Activated T-cell treated with anti-CD3 and anti-CD28 coated beads for 24 hours (primary cell): ENCODE results near the gene RGS10.
"Not testable (repeated sequence)": the region's sequence is repeated elsewhere in the genome, so short reads cannot be mapped to it uniquely, and the experiment has no call there.

Experiments
- DNase-seq: peaks from one replicate; pipeline ENCODE4 v3.0.0-alpha.2; 2020; ENCODE audit warnings: low read depth

Gene RGS10, protein sequence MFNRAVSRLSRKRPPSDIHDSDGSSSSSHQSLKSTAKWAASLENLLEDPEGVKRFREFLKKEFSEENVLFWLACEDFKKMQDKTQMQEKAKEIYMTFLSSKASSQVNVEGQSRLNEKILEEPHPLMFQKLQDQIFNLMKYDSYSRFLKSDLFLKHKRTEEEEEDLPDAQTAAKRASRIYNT

DNA sequence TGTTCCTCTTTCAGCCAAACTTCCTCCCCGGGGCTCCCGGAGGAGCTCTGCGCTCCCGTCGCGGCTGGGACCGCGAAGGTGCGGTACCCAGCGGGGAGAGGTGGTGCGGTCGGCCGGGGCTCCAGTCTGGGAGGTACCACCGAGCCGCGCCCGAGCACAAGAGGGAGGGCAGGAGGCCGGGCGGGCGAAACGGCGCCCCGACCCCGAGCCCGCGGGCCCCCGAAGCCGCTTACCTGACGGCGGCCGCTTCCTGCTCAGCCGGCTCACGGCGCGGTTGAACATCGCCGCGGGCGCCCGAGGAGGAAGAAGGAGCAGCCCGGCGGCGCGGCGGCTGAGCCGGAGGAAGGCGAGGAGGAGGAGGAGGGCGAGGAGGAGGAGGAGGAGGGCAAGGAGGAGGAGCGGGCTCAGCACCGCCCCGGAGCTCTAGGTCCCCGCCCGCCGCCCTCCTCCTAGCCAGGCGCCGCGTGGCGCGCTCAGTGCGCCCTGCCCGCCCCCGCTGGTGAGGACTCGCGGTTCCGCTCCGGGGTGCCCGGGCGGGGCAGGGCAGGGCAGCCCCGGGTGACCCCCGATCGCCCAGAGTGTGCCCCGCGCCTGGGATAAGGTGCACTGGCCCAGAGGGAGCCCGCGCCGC lies at the start of gene RGS10:
RGS10 (minus strand) TSS at position 363 of the 631 bp plus-strand sequence; CDS start at position 282, 81 bp downstream.
- peak; percentile 82 for DNase-seq

DNA sequence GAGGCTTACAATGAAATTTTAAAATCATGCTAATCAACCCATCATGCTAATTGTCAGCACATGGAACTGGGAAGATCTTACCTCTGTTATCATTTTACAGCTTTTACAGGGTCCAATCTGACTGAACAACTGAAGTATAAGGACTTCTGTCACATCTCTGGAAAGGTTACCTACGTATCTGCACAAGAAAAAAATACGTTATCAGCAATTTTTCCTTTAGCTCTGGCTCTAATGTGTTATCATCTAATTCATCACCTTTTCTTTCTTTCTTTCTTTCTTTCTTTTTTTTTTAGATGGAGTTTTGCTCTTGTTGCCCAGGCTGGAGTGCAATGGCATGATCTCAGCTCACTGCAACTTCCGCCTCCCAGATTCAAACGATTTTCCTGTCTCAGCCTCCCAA lies 45.6 kb upstream of the RGS10 start:
- no peak for DNase-seq

DNA sequence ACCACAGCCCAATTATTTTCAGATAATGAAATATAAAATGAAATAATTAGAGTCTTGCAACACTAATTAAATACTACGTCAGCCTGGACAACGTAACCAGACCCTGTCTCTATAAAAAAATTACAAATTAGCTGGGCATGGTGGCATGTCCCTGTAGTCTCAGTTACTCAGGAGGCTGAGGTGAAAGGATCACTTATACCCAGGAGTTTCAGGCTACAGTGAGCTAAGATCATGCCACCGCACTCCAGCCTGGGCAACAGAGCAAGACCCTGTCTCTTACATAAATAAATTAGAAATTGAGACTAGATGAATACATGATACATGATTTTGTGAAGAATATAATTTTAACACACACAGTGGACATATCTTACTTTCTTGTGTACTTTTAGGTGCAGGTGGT lies 35.8 kb upstream of the RGS10 start:
- DNase-seq = no peak

DNA sequence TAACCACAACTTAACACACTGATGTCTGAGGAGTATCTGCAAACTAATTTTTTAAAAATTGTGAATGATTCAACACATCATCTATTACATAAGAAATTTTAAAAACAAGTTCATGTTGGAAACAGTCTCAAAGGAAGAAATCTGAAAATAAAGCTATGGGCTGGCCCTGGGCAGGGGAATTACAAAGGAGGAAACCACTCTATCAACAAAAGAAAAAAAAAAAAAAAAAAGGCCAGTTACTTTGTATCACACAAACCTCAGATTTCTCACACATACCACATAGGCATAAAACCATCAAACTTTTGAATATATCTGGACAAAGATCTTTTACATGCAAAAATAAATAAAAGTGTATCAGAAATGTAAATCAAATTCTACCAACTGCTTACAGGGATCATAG lies 33.5 kb upstream of the RGS10 start:
- DNase-seq = no peak

DNA sequence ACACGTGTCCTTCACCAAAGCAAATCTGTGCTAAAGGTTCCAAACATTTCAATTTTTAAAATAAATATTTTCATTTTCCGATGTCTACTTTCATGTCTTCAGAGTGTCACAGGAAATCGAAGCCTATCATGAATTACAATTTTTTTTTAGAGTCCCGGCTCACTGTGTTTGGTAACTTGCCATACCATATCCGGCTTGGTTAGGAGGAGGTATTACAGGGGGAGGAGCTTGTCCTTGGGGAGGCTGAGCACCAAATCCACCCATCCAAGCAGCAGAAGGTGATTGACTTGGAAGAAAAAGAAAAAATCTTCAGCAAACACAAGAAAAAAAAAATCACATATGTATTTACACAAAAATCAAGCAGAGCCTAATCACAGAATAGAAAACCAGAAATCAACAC lies 33.0 kb upstream of the RGS10 start:
- DNase-seq = no peak

DNA sequence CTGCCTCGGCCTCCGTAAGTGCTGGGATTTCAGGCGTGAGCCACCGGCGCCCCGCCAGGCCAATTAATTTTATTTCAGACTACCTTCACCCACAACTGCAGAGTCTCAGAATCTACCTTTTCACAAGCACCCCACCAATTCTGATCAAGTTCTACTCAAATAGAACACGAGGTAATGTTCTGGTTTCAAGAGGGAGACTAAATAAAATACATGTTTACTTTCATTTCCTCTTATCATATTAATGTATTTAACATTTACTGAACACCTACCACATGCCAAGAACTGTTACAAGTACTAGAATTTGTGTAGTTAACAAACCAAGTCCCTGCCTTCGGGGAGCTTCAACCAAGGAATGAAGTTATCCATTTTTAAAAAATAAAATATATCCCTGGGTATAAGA lies 25.5 kb upstream of the RGS10 start:
- DNase-seq = no peak

DNA sequence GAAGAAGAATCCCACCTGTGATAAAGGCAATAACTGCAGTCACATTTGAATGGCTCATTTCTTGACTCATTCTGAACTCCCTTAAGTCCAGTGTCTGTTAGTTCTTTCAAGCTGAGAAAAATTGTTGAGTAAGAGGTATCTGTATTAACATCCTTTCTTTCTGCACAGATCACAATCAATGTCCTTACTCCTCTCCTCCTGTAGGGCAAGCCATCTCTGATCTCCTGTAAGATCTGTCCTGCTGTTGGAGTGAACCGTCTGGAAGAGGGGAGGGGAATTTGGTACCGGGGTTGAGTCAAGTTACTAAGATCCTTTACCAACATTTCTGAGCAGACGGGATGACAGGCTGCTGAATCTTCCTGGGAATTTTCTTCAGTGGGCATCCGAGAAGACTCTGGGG lies 19.6 kb upstream of the RGS10 start:
- DNase-seq = no peak

DNA sequence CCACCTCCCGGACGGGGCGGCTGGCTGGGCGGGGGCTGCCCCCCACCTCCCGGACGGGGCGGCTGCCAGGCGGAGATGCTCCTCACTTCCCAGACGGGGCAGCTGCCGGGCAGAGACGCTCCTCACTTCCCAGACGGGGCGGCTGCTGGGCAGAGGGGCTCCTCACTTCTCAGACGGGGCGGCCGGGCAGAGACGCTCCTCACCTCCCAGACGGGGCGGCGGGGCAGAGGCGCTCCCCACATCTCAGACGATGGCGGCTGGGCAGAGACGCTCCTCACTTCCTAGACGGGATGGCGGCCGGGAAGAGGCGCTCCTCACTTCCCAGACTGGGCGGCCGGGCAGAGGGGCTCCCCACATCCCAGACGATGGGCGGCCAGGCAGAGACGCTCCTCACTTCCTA lies 17.0 kb upstream of the RGS10 start:
- not testable (repeated sequence) for DNase-seq

DNA sequence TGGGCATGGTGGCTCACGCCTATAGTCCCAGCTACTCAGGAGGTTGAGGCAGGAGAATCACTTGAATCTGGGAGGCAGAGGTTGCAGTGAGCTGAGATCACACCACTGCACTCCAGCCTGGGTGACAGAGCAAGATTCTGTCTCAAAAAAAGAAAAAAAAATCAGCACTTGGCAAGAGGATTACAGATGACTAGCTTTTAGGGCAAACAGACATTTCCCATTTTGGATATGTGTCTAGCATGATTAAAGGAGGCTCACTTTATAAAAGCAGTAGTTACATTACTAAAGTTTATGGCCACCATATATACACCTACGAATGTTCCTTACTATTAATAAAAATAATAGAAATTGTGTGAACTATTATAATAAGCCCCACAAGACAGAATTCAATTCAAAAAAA lies 13.6 kb upstream of the RGS10 start:
- not testable (repeated sequence) for DNase-seq

DNA sequence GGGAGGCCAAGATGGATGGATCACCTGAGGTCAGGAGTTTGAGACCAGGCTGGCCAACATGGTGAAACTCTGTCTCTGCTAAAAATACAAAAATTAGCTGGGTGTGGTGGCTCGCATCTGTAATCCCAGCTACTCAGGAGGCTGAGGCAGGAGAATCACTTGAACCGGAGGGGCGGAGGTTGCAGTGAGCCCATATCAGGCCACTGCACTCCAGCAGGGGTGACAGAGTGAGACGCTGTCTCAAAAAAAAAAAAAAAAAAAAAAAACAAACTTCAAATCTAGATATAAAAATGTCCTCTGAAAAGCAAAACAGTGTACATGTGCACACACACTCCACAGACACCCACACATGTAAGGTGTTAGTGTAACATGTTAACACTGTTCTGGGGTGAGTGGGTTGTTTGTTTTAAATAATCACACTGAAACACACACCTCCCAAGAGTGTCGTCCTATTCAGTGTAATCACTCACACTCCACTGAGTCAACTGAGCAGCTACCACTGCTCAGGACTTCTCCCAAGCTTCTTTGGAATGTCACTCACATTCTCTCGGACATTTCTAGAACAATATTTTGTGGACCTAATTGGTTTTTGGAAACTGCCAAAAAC lies 12.8 kb upstream of the RGS10 start:
- DNase-seq = no peak

DNA sequence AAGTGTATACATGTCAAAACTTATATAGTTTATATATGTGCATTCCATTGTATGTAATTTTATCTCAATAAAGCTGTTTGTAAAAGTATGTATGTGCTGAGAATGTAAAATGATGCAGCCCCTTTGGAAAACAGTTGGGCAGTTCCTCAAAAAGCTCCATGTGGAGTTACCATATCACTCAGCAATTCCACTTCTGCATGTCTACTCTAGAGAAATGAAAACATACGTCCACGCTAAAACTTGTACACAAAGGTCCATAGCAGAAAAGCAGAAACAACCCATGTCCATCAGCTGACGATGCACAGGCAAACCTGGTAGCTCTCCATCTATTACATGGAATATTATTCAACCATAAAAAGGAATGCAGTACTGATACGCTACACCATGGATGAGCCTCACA lies 8.3 kb upstream of the RGS10 start:
- no peak for DNase-seq

DNA sequence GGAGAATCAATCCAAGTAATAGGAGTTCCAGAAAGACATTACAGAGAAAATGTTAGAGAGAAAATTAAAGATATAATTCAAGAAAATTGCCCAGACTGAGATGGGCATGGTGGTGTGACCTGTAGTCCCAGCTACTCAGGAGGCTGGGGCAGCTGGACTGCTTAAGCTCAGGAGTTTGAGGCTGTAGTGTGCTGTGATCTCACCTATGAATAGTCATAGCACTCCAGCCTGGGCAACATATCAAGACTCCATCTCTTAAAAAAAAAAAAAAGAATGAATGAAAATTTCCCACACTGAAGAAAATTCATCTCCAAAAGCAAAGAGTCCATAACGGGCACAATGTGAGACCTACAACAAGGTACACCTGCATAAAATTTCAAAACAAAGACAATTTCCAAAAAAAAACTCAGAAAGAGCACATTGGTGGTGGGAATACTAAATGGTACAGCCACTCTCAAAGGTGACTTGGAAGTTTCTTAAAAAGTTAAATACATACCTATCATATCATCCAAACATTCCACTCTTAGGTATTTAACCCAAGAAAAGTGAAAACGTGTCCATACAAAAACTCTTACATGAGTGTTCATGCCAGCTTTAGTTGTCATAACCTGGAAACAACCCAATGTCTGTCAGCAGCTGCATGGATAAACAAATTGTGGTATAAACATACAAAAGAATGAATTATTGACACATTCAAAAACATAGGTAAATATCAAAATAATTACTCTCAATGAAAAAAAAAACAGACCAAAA lies 6.9 kb upstream of the RGS10 start:
- no peak for DNase-seq

DNA sequence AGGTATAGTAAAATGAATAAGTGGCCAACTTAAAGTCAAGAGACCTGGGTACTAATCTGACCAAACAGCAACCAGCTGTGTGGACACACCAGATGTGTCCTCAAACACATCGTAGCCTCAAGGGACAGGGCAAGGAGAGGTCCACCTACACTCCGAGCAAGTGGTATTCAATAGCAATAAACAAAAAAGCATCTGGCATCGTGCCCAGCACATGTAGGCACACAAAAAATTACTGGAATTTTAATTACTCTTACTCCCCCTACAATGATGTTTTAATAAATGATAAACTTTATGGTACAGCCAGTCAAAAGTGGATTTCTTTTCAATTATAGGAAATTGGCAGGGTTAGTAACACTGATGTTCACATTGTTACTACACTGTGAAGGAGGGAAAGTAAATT lies 3.5 kb upstream of the RGS10 start:
- no peak for DNase-seq

DNA sequence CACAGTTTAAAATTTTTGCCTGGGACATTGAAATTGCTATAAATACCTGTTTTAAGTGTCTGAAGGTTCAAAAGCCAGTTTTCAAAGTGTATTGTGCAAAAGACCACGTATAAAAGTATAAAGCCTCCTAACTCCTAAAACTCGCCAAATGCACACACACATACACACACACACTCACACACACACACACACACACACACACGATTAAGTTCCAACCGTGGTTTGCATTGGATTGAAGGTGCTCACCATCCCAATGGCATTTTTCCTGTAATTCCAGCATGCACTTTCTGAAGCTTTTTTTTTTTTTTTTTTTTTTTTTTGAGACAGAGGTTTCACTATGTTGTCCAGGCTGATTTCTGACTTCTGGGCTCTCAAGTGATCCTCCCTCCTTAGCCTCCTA lies 2.8 kb upstream of the RGS10 start:
- no peak for DNase-seq

DNA sequence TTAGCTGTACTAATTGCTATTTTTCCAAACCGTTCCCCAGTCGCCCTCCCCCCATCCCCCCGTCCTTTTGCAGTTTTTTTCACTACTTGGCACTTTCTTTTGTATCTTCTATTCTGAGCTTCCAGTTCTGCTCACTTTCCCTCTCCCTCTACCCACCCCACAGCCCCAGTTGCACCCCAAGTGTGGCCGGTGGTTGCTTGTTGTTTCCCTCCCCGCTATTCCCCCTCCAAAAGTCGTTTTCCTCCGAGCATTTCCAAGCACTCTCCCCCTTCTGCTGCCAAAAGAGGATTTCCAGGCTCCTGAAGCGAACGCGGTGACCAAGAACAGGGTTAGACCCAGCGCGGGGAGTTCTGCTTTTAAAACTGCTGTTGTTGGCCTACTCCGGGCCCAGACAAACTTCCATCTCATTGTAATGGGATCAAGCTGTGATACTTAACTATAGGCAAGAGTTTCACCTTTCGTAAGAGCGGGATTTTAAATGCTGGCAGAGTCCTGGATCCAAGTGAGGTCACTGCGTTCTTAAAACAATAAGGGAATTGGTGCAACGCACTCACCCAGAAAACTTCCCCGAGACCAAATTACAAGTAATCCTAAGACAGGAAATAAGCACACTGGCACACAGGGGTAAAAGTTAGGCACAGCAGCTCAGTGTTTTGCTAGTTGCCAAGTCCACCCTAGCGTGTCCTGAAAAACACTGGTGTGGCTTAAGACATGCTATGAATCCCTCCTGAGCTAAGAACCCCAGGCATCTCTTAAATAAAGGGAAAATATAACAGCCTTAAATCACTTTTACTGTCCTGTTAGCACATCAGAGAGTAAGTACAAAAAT lies 1.5 kb upstream of the RGS10 start:
- no peak for DNase-seq

DNA sequence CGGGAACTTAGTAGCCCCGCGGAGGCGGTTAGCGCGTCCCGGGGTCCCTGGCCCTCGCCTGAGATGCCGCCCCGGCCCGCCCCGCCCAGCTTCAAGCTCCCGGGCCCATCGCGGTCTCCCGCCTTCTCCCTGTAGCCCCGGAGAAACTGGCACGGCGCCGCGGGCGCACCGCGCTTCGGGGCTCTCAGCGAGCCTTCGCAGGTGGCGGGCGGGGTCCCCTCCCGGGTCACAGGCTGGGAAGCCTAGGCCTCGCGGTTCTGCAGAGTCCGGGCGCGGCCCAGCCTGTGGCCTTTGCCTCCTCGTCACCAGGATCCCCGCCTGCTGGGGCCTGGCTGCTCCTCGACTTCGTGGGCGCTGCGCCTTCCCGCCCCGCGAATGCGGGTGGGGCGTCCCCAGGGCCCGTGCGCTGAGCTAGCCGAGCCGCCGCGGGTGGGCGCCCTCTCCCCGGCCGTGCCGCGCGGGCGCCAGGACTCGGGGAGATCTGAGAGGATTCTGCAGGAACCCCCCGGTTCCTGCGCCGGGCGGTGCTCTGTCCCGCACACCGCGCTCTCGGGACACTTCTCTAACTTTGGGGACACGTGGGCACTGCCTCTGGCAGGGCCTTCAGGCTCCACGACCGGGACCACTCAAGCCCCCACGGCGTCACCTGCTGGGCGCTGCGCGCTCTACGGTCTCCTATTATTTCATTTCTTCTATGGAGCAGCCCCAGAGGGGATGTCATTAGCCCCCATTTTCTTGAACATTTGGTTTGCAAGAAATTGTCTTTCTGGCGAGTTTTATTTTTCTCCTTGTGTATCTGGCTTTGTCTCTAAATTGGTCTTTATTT lies 682 bp upstream of the RGS10 start:
- peak; percentile 62 for DNase-seq

DNA sequence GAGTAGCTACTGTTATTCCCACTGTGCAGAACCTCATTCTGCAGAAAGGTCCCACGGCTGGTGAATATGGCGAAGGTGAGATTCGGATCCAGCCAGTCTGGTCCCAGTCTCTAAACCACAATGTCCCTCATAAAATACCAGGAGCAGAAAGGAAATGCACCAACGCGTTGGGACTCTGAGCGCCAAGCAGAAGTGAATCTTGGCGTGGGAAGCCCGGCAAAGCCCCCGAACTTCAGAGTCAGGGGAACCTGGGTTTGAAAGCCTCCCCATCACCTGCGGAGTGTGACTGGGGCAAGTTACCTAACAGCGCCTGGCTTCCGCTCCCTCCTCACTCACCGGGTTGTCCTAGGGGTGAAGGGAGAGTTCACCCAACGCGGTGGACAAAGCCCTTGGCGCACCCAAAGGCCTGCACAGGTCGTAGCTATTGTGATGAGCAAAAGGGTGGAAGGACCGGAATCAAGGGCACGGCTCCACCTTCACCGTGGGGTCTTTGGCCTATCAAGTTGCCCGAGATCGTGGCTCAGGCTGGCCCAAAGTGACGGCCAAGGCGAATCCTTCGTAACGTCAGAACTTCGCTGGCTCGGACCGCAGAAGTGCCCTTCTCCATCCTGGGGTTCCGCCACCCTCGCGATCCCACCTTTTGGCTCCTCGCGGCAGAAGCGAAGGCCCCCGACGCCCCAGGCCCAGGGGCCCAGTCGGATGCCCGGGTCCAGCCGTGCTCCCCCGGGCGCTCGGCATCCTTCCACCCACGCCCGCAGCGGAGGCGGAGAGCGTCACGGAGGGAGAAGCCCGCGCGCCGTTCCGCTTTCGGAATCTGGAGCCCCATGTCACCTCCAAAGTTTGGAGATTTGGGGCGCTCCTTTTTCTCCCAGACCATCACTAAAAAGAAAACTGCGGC lies 811 bp downstream of the RGS10 start:
- DNase-seq = peak; percentile 57

DNA sequence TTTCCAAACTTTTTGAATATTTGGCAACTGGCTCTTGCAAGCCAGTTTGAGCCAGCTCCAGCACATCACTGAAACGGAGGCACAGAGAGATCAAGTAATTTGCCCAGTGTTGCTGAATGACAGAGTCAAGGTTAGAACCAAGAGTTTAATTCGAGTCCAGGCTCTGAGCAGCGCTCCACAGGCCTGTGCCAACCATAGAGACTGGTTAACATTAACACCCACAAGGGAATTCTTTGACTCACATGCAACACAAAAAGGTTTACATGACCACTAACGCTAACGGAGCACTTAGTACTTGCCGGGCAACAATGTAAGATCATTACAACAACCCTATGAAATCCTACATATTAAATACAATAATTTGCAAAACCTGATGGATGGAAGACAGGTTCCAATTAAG lies 1.5 kb downstream of the RGS10 start:
- no peak for DNase-seq

DNA sequence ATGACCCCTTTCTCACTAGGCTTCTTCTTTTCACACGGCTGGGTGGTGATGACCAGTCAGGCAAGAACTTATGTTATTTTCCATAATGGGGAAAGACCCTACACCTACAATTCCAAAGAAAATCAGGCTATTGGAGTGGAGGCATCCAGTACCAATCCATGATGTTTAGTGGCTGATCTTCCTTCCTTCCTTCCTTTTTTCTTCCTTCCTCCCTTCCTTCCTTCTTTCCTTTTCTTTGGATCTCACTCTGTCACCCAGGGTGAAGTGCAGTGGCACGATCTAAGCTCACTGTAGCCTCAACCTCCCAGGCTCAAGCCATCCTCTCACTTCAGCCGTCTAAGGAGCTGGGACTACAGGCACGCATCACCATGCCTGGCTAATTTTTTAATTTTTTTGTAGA lies 2.5 kb downstream of the RGS10 start:
- DNase-seq = no peak

DNA sequence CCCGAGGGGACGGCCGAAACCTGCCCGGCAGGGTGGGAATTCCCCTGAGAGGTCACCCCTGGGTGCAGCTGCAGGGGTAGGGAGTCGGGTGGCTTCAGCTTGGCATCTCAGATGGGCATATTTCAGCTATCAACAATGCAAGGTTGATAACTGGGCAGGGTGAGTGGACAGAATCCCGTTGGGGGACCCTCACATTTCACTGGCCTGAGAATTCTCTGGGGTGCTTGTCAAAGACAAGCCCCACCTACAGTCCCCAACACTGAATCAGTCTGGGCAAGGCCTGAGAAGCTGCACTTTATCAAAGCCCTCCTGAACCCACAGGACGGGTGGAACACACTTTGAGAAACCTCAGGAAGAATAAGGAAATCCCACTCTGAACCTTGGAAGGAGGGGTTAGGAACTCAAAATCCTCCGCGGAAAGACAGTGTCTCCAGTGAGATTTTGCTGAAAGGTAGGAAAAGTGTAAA lies 3.1 kb downstream of the RGS10 start:
- no peak for DNase-seq
